Endothelial cell of umbilical vein (primary cell): ENCODE measurements around the gene HPGD.

ENCODE experiments used
- POLR2A ChIP-seq: IDR thresholded peaks from 2 replicates; pipeline ENCODE4 v1.6.1; 2012; ENCODE audit warnings: low read depth, mild to moderate bottlenecking, control low read depth, low read length
- TF ChIP-seq, protein P1 (sequence below), 2 donors: IDR thresholded peaks; 1 replicate in 1 of 2; 2 replicates in 1 of 2; pipeline ENCODE4 v1.5.1; 2011; ENCODE audit warnings: low read length in 2 of 2, mild to moderate bottlenecking in 2 of 2, moderate library complexity in 2 of 2, control low read depth in 1 of 2, inconsistent platforms in 1 of 2, low read depth in 1 of 2; ENCODE audit not compliant: insufficient read depth in 1 of 2; ENCODE audit errors: extremely low read depth in 1 of 2

DNA sequence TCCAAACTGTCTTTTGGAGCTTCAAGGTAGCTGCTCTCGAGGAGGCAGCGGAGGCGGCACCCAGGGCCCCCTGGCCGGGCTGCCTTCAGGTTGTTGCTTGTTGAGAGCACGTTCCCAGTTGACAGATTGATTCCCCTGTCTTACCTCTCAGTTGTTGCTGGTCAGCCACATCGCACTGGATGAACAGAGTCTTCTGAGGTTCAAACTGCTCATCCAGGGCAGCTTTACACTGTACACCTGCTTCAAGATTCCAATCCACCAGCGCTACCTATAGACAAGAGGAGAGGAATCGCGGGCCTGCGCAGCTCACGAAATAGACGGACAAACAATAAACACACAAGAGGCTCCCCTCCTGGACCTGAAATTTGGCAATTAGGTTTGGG is 497 bp downstream of the HPGD start:
- TF ChIP-seq, protein P1, sequence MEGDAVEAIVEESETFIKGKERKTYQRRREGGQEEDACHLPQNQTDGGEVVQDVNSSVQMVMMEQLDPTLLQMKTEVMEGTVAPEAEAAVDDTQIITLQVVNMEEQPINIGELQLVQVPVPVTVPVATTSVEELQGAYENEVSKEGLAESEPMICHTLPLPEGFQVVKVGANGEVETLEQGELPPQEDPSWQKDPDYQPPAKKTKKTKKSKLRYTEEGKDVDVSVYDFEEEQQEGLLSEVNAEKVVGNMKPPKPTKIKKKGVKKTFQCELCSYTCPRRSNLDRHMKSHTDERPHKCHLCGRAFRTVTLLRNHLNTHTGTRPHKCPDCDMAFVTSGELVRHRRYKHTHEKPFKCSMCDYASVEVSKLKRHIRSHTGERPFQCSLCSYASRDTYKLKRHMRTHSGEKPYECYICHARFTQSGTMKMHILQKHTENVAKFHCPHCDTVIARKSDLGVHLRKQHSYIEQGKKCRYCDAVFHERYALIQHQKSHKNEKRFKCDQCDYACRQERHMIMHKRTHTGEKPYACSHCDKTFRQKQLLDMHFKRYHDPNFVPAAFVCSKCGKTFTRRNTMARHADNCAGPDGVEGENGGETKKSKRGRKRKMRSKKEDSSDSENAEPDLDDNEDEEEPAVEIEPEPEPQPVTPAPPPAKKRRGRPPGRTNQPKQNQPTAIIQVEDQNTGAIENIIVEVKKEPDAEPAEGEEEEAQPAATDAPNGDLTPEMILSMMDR (IDR thresholded peaks at IDR 0.05; ENCODE audit: extremely low read depth in 1 of 2, insufficient read depth in 1 of 2, low read depth in 1 of 2, low read length in 2 of 2) = no peak
- TF ChIP-seq POLR2A = no peak
